ENCODE data around the gene CLDN24.
"Not testable (repeated sequence)": the region's sequence is repeated elsewhere in the genome, so short reads cannot be mapped to it uniquely, and the experiment has no call there.

CLDN24 gene

GRCh38 chr4:183329244-183329643 is 7.0 kb upstream of the CLDN24 start:
- no peak overlapping the region for H3K27ac ChIP-seq
- no peak for TF ChIP-seq ZFX (IDR thresholded peaks at IDR 0.05; ENCODE audit: borderline replicate concordance)
- no peak for TF ChIP-seq CTCF (IDR thresholded peaks at IDR 0.05)

- no peak overlapping the region for H3K27ac ChIP-seq
- TF ChIP-seq CTCF (IDR thresholded peaks at IDR 0.05) (no peak), ZFX (IDR thresholded peaks at IDR 0.05; ENCODE audit: borderline replicate concordance) (no peak)
Observed at GRCh38 chr4:183328832-183329231, 6.6 kb upstream of the CLDN24 start.

GRCh38 chr4:183327827-183328226 is 5.6 kb upstream of the CLDN24 start:
- TF ChIP-seq CTCF (IDR thresholded peaks at IDR 0.05): no peak
- no peak overlapping the region for H3K27ac ChIP-seq

GRCh38 chr4:183326853-183327252 is 4.6 kb upstream of the CLDN24 start:
- no peak overlapping the region for H3K27ac ChIP-seq
- TF ChIP-seq CTCF (IDR thresholded peaks at IDR 0.05) (no peak), ZFX (IDR thresholded peaks at IDR 0.05; ENCODE audit: borderline replicate concordance) (no peak)

- not testable (repeated sequence) for H3K27ac ChIP-seq
Observed at GRCh38 chr4:183326387-183326786, 4.2 kb upstream of the CLDN24 start.

GRCh38 chr4:183324619-183325018 is 2.4 kb upstream of the CLDN24 start:
- no peak overlapping the region for H3K27ac ChIP-seq
- TF ChIP-seq ZFX (IDR thresholded peaks at IDR 0.05; ENCODE audit: borderline replicate concordance): no peak
- TF ChIP-seq CTCF (IDR thresholded peaks at IDR 0.05): no peak

GRCh38 chr4:183324056-183324455 is 1.8 kb upstream of the CLDN24 start:
- not testable (repeated sequence) for H3K27ac ChIP-seq

- no peak overlapping the region for H3K27ac ChIP-seq
- TF ChIP-seq CTCF (IDR thresholded peaks at IDR 0.05) (no peak), ZFX (IDR thresholded peaks at IDR 0.05; ENCODE audit: borderline replicate concordance) (no peak)
Observed at GRCh38 chr4:183323295-183323694, 1.1 kb upstream of the CLDN24 start.

GRCh38 chr4:183321516-183321915 is 710 bp downstream of the CLDN24 start:
- TF ChIP-seq ZFX (IDR thresholded peaks at IDR 0.05; ENCODE audit: borderline replicate concordance) (no peak), CTCF (IDR thresholded peaks at IDR 0.05) (no peak)
- no peak overlapping the region for H3K27ac ChIP-seq
